HG03064 (cell line): ENCODE data around the gene UBAP2.
A peak's percentile ranks its signal among the peaks of the same experiment; 100 is the strongest.

Source experiments
- ATAC-seq: cut with Tn5 transposase; IDR thresholded peaks from one replicate; pipeline ENCODE4 v1.9.1; 2021; ENCODE audit warnings: low read depth; ENCODE audit not compliant: unreplicated experiment

The UBAP2 gene

GRCh38 chr9:34048727-34049629, at the start of gene UBAP2:
TSS of gene UBAP2 (minus strand) at chr9:34048887. CDS start at chr9:34017148, 31,739 bp downstream.
- ATAC-seq = peak; percentile 68

- ATAC-seq = peak; percentile 58
Measured at GRCh38 chr9:34098307-34098706, 49.6 kb upstream of the UBAP2 start.

GRCh38 chr9:34097865-34098264, 49.2 kb upstream of the UBAP2 start:
- peak; percentile 59 for ATAC-seq

GRCh38 chr9:34096751-34097150, 48.1 kb upstream of the UBAP2 start:
- ATAC-seq = no peak

GRCh38 chr9:34093578-34093977, 44.9 kb upstream of the UBAP2 start:
- no peak for ATAC-seq

GRCh38 chr9:34089311-34089710, 40.6 kb upstream of the UBAP2 start:
- no peak for ATAC-seq

- no peak for ATAC-seq
Measured at GRCh38 chr9:34087370-34087769, 38.7 kb upstream of the UBAP2 start.

GRCh38 chr9:34086864-34087263, 38.2 kb upstream of the UBAP2 start:
- no peak for ATAC-seq

- no peak for ATAC-seq
Measured at GRCh38 chr9:34085581-34086500, 37.2 kb upstream of the UBAP2 start.

- no peak for ATAC-seq
Measured at GRCh38 chr9:34084562-34084961, 35.9 kb upstream of the UBAP2 start.

GRCh38 chr9:34079181-34079580, 30.5 kb upstream of the UBAP2 start:
- no peak for ATAC-seq

- no peak for ATAC-seq
Measured at GRCh38 chr9:34072868-34073590, 24.3 kb upstream of the UBAP2 start.

- no peak for ATAC-seq
Measured at GRCh38 chr9:34072410-34072809, 23.7 kb upstream of the UBAP2 start.

- no peak for ATAC-seq
Measured at GRCh38 chr9:34070606-34071324, 22.1 kb upstream of the UBAP2 start.

GRCh38 chr9:34069831-34070230, 21.1 kb upstream of the UBAP2 start:
- no peak for ATAC-seq

- no peak for ATAC-seq
Measured at GRCh38 chr9:34065541-34065940, 16.9 kb upstream of the UBAP2 start.

- no peak for ATAC-seq
Measured at GRCh38 chr9:34059954-34060353, 11.3 kb upstream of the UBAP2 start.

- ATAC-seq = no peak
Measured at GRCh38 chr9:34059281-34059680, 10.6 kb upstream of the UBAP2 start.

- no peak for ATAC-seq
Measured at GRCh38 chr9:34049630-34050384, 1.1 kb upstream of the UBAP2 start.
